GM12878 (cell line): Measurements from ENCODE around the gene ANKRD17. TPM values are rescaled to one million over a fixed set of nuclear protein-coding genes. Genes with fewer than 3 reads are reported as not detected.

Experiments used
- ATAC-seq: fragments of 200-7000 bp; cut with Tn5 transposase; 3 replicates; pipeline ENCODE4 v1.9.1; 2020; ENCODE audit warnings: mild to moderate bottlenecking, moderate library complexity
- Bru-seq: library from RNA; stranded (reverse); fragments of 400-500 nt; gene quantifications from one replicate; lab custom pipeline; 2021; lab: Mats Ljungman, UMichigan
- BruChase-seq, 2 experiments: library from RNA; stranded (reverse); fragments of 400-500 nt; gene quantifications; one replicate each; lab custom pipeline; 2021; lab: Mats Ljungman, UMichigan
- BruUV-seq: library from RNA; stranded (reverse); fragments of 400-500 nt; replicated peaks from 2 replicates; lab custom pipeline; 2021; lab: Mats Ljungman, UMichigan
- CTCF ChIA-PET: fragments of 300-600 bp; sonication (Branson Sonifier 250); formaldehyde crosslinking; extraction: SDS; loops from one replicate; lab custom pipeline; 2021; ENCODE audit warnings: inconsistent platforms; lab: Yijun Ruan, JAX
- POLR2A ChIA-PET: fragments of 350-600 bp; formaldehyde crosslinking; extraction: SDS; loops from one replicate; lab custom pipeline; 2021; ENCODE audit warnings: inconsistent platforms; lab: Charles Lee
- RAD21 ChIA-PET: fragments of 300-600 bp; sonication (Branson Sonifier 250); formaldehyde crosslinking; loops from one replicate; lab custom pipeline; 2023; ENCODE audit warnings: antibody characterized with exemption; ENCODE audit not compliant: unreplicated experiment; lab: Charles Lee
- SMC1A ChIA-PET: fragments of 300-600 bp; sonication (Branson Sonifier 250); formaldehyde crosslinking; loops from one replicate; lab custom pipeline; 2023; ENCODE audit not compliant: unreplicated experiment, uncharacterized antibody; lab: Charles Lee
- DNase-seq: peaks from one replicate; pipeline ENCODE4 v3.0.0-alpha.2; 2011; ENCODE audit warnings: low read depth, low spot score
- FAIRE-seq: peaks from 3 replicates; lab custom pipeline; 2011; peaks lifted over from hg19 to GRCh38; lab: Jason Lieb, UNC
- H2AFZ ChIP-seq: 2 replicates; pipeline ENCODE4 v1.6.0; 2011; ENCODE audit warnings: low read depth, low read length, control low read depth; ENCODE audit not compliant: control insufficient read depth
- H3K27ac ChIP-seq: 2 replicates; pipeline ENCODE4 v1.5.1; 2011; ENCODE audit warnings: control low read depth; ENCODE audit not compliant: control insufficient read depth, insufficient read depth
- H3K27me3 ChIP-seq, 2 experiments: replicated peaks in 1 of 2; 2 replicates each; pipeline versions ENCODE4 v1.6.0 to v1.6.1; 2011; ENCODE audit warnings: low read length in 1 of 2; ENCODE audit not compliant: control insufficient read depth in 2 of 2, insufficient read depth in 2 of 2
- H3K36me3 ChIP-seq, 2 experiments: 2 replicates each; pipeline ENCODE4 v1.5.1; 2011; ENCODE audit warnings: low read length in 1 of 2; ENCODE audit not compliant: control insufficient read depth in 2 of 2, insufficient read depth in 2 of 2
- H3K4me1 ChIP-seq: 2 replicates; pipeline ENCODE4 v1.6.1; 2011; ENCODE audit warnings: mild to moderate bottlenecking, low read length, moderate library complexity, mixed read lengths; ENCODE audit not compliant: control insufficient read depth, insufficient read depth
- H3K4me2 ChIP-seq: 2 replicates; pipeline ENCODE4 v1.6.0; 2011; ENCODE audit warnings: control low read depth; ENCODE audit not compliant: control insufficient read depth, insufficient read depth
- H3K4me3 ChIP-seq: fragments of 200-600 bp; sonication (generic); 2 replicates; pipeline ENCODE4 v1.5.1; 2016
- H3K79me2 ChIP-seq: 2 replicates; pipeline ENCODE4 v1.6.0; 2011; ENCODE audit warnings: low read length; ENCODE audit not compliant: control insufficient read depth, insufficient read depth
- H3K9ac ChIP-seq: 2 replicates; pipeline ENCODE4 v1.8.0; 2011; ENCODE audit warnings: low read length, control low read depth, mixed read lengths; ENCODE audit not compliant: control insufficient read depth, insufficient read depth
- H3K9me3 ChIP-seq: replicated peaks from 3 replicates; pipeline ENCODE4 v1.5.1; 2011; ENCODE audit warnings: mild to moderate bottlenecking, low read length; ENCODE audit not compliant: control insufficient read depth, insufficient read depth
- H4K20me1 ChIP-seq: 2 replicates; pipeline ENCODE4 v1.6.0; 2011; ENCODE audit not compliant: control insufficient read depth, insufficient read depth
- BRCA1 ChIP-seq: IDR thresholded peaks from 2 replicates; pipeline ENCODE4 v1.6.1; 2011; ENCODE audit warnings: low read depth, low read length, improper control_type of control experiment
- CBX3 ChIP-seq: fragments of 200-600 bp; sonication (generic); IDR thresholded peaks from 2 replicates; pipeline ENCODE4 v1.6.1; 2016; ENCODE audit warnings: low read depth, borderline replicate concordance
- CREB1 ChIP-seq: IDR thresholded peaks from 2 replicates; pipeline ENCODE4 v1.6.1; 2012; ENCODE audit warnings: low read depth, mild to moderate bottlenecking, inconsistent platforms
- EED ChIP-seq: sonication (generic); IDR thresholded peaks from 2 replicates; pipeline ENCODE4 v1.6.1; 2016; ENCODE audit warnings: antibody characterized with exemption, low read depth
- EGR1 ChIP-seq, 2 experiments: IDR thresholded peaks; 1 replicate in 1 of 2; 2 replicates in 1 of 2; pipeline ENCODE4 v1.6.1; 2011 to 2012; ENCODE audit warnings: low read depth in 2 of 2, low read length in 2 of 2, borderline replicate concordance in 1 of 2, mild to moderate bottlenecking in 1 of 2, moderate library complexity in 1 of 2
- EZH2 ChIP-seq: IDR thresholded peaks from 2 replicates; pipeline ENCODE4 v1.6.1; 2012; ENCODE audit warnings: low read depth, mild to moderate bottlenecking, control low read depth, inconsistent platforms, low read length, borderline replicate concordance; ENCODE audit not compliant: control insufficient read depth
- MEF2A ChIP-seq: IDR thresholded peaks from 2 replicates; pipeline ENCODE4 v1.6.1; 2011; ENCODE audit warnings: low read depth, mild to moderate bottlenecking, low read length, moderate library complexity; ENCODE audit not compliant: insufficient read depth
- NFYA ChIP-seq: IDR thresholded peaks from 2 replicates; pipeline ENCODE4 v1.6.1; 2011; ENCODE audit warnings: low read depth, mild to moderate bottlenecking, low read length, improper control_type of control experiment, borderline replicate concordance
- NR2F1 ChIP-seq: fragments of 450-650 bp; conservative IDR thresholded peaks from 2 replicates; pipeline ENCODE4 v1.6.1; 2017; ENCODE audit warnings: mild to moderate bottlenecking
- PML ChIP-seq: IDR thresholded peaks from 2 replicates; pipeline ENCODE4 v1.6.1; 2012; ENCODE audit warnings: low read length, inconsistent platforms
- SMAD5 ChIP-seq: IDR thresholded peaks from 2 replicates; pipeline ENCODE4 v1.6.1; 2016; ENCODE audit warnings: antibody characterized with exemption, low read depth
- SPI1 ChIP-seq: IDR thresholded peaks from 2 replicates; pipeline ENCODE4 v1.6.1; 2011; ENCODE audit warnings: low read depth, mild to moderate bottlenecking, low read length, moderate library complexity, borderline replicate concordance; ENCODE audit not compliant: insufficient read depth
- TBL1XR1 ChIP-seq: IDR thresholded peaks from 2 replicates; pipeline ENCODE4 v1.6.1; 2012; ENCODE audit warnings: low read depth, low read length, improper control_type of control experiment
- TCF7 ChIP-seq: IDR thresholded peaks from 2 replicates; pipeline ENCODE4 v1.6.1; 2014; ENCODE audit warnings: antibody characterized with exemption, borderline replicate concordance
- ZNF622 ChIP-seq: fragments of 450-650 bp; IDR thresholded peaks from 2 replicates; pipeline ENCODE4 v1.6.1; 2017; ENCODE audit warnings: mild to moderate bottlenecking, inconsistent platforms
- WGBS: methylation state at CpG from one replicate; pipeline ENCODE4 v1.1.6; 2016; ENCODE audit warnings: low lambda C conversion rate; ENCODE audit not compliant: insufficient replicate concordance, insufficient coverage; ENCODE audit errors: missing lambda C conversion rate; 5-methylcytosine and 5-hydroxymethylcytosine counted together
- in situ Hi-C: fragments of 300-500 bp; cut with MboI; formaldehyde crosslinking; loops from 9 replicates; pipeline ENCODE4 v1.14.3; 2018; ENCODE audit warnings: mixed read lengths
- intact Hi-C: fragments of 100-400 bp; cut with micrococcal nuclease; formaldehyde crosslinking; loops from one replicate; pipeline ENCODE4 v1.14.2; 2022; ENCODE audit not compliant: unreplicated experiment
- long read RNA-seq, 2 experiments: library from polyadenylated mRNA; unstranded; transcript quantifications; one replicate each; pipeline ENCODE4 v2.0.0, GENCODE V29; 2019 to 2020
- polyA minus RNA-seq, 3 experiments: library from RNA; depleted of rRNA, polyadenylated mRNA; stranded (reverse); fragments of >200 nt; gene quantifications; 2 replicates each; pipeline ENCODE4 v1.2.3, GENCODE V29; 2011
- polyA plus RNA-seq, 11 experiments: library from polyadenylated mRNA; depleted of rRNA in 4 of 11; unstranded in 6 of 11; stranded (reverse) in 5 of 11; fragments of >200 nt; fragmentation: Nextera tagmentation in 4 of 11; fragmentation: Illumina TruSeq in 1 of 11; extraction: Ambion mirVana in 4 of 11; extraction: Trizol in 1 of 11; gene quantifications; 1 replicate in 1 of 11; 2 replicates in 10 of 11; pipeline versions ENCODE4 v1.2.1 to v1.2.3, GENCODE V29; 2011 to 2016; ENCODE audit warnings: inconsistent platforms in 2 of 11, missing spikeins in 2 of 11, low read depth in 1 of 11
- total RNA-seq, 4 experiments: library from RNA; depleted of rRNA in 3 of 4; stranded (reverse); fragments of >200 nt in 3 of 4; fragmentation: Illumina TruSeq in 1 of 4; extraction: Trizol in 1 of 4; gene quantifications; 2 replicates each; pipeline versions ENCODE4 v1.2.1 to v1.2.3, GENCODE V29; 2013 to 2021
- TF ChIP-seq, protein P1 (sequence below): IDR thresholded peaks from 2 replicates; pipeline ENCODE4 v1.6.1; 2011; ENCODE audit warnings: mild to moderate bottlenecking, low read depth, low read length, moderate library complexity; ENCODE audit not compliant: insufficient replicate concordance

ANKRD17 gene
- total RNA-seq (2013; cell fraction: nucleolus; rRNA removed) = 109 and 113 TPM in 2 replicates
- 30.8 and 31.0 TPM in 2 replicates for total RNA-seq (2014; rRNA removed)
- 33.7 and 35.5 TPM in 2 replicates for total RNA-seq (2014; rRNA removed; fragmentation: Illumina TruSeq; extraction: Trizol)
- 45.1 and 46.5 TPM in 2 replicates for total RNA-seq (2021)
- polyA plus RNA-seq (2011; ENCODE audit: low read depth) = 17.9 TPM
- polyA plus RNA-seq (2011; rRNA removed) = 36.3 and 43.1 TPM in 2 replicates
- polyA plus RNA-seq (2011; cell fraction: cytosol; rRNA removed) = 32.5 and 35.8 TPM in 2 replicates
- polyA plus RNA-seq (2011; cell fraction: nucleus; rRNA removed) = 40.3 and 47.5 TPM in 2 replicates
- 18.0 and 24.7 TPM in 2 replicates for polyA plus RNA-seq (2012)
- polyA plus RNA-seq (2014; fragmentation: Illumina TruSeq; extraction: Trizol) = 40.2 and 45.8 TPM in 2 replicates
- polyA plus RNA-seq (2014; fragmentation: Nextera tagmentation; extraction: Ambion mirVana) = 10 to 100 TPM; 11.7 to 18.5 TPM
- polyA plus RNA-seq (2014; rRNA removed) = 27.6 and 35.8 TPM in 2 replicates
- polyA plus RNA-seq (2016; fragmentation: Nextera tagmentation; extraction: Ambion mirVana) = 10 to 100 TPM; 30.2 to 31.5 TPM
- 95.5 and 143 TPM in 2 replicates for polyA minus RNA-seq (2011; rRNA and poly(A)+ RNA removed)
- polyA minus RNA-seq (2011; cell fraction: cytosol; rRNA and poly(A)+ RNA removed) = 32.6 and 42.5 TPM in 2 replicates
- polyA minus RNA-seq (2011; cell fraction: nucleus; rRNA and poly(A)+ RNA removed) = 43.5 and 68.0 TPM in 2 replicates
- Bru-seq, nascent RNA = percentile 92 among the genes with signal in this experiment
- BruChase-seq, experiment 1, labeled RNA remaining after a 6-hour chase = percentile 94 among the genes with signal in this experiment
- BruChase-seq, experiment 2, labeled RNA remaining after a 2-hour chase = percentile 95 among the genes with signal in this experiment
- long read RNA-seq, experiment 1, partial matches to known transcripts = 5 of 9 reads
- long read RNA-seq, experiment 1, other reads (novel, unspliced or antisense) = 4 of 9 reads
- long read RNA-seq, experiment 2, partial matches to known transcripts = 141 of 166 reads
- long read RNA-seq, experiment 2, other reads (novel, unspliced or antisense) = 25 of 166 reads

GRCh38 chr4:73258686-73259570, at the start of gene ANKRD17:
TSS of gene ANKRD17 (minus strand) at chr4:73258798. CDS start at chr4:73258668, 130 bp downstream.
- RAD21 ChIA-PET = interaction anchor here (0.7 to 4.3 kb wide), 10 partner anchors 9 to 395 kb away, joined by 3 to 17 read pairs (median 4); partner anchors contain the start of gene COX18
- POLR2A ChIA-PET = interaction anchor here (1.1 to 4.0 kb wide), 7 partner anchors 9 to 342 kb away, joined by 3 to 27 read pairs (median 4); partner anchors contain the start of gene COX18
- SMC1A ChIA-PET = interaction anchor here (0.7 to 3.4 kb wide), 10 partner anchors 10 to 360 kb away, joined by 3 to 12 read pairs (median 4); partner anchors contain the start of gene COX18
- CTCF ChIA-PET = interaction anchor here (0.7 to 4.7 kb wide), 6 partner anchors 15 to 220 kb away, joined by 3 to 41 read pairs (median 4); no protein-coding TSS in a partner anchor
- H3K9ac ChIP-seq = peak within 1 kb of the TSS; percentile 87
- no peaks in the 10 kb centered on the region for H4K20me1 ChIP-seq
- peak; percentile 79 for DNase-seq
- WGBS = 1% methylated on average over 49 of the region's 80 CpGs
- in situ Hi-C loops = no loop called here
- H3K27ac ChIP-seq = peak within 1 kb of the TSS; percentile 95
- H2AFZ ChIP-seq = peak within 1 kb of the TSS; percentile 92
- H3K27me3 ChIP-seq = no peaks in the 10 kb centered on the region
- ATAC-seq = peak; percentile 87
- H3K79me2 ChIP-seq = peaks cover 67% of the 10 kb centered on the region
- no TSS peak for BruUV-seq
- intact Hi-C loops = loop anchor here (1.0 to 10.0 kb wide), 5 partner anchors 50 to 336 kb away; partner anchors contain the start of gene COX18
- peak within 1 kb of the TSS; percentile 87 for H3K4me3 ChIP-seq
- H3K9me3 ChIP-seq = no peaks in the 10 kb centered on the region
- no peaks in the 10 kb centered on the region for H3K4me1 ChIP-seq
- H3K36me3 ChIP-seq = no peaks in the 10 kb centered on the region; a peak in 1 of 4 replicates
- peak within 1 kb of the TSS; percentile 68 for H3K4me2 ChIP-seq
- FAIRE-seq = peak; percentile 89
- peak; percentile 99 for TF ChIP-seq PML
- TF ChIP-seq, protein P1, sequence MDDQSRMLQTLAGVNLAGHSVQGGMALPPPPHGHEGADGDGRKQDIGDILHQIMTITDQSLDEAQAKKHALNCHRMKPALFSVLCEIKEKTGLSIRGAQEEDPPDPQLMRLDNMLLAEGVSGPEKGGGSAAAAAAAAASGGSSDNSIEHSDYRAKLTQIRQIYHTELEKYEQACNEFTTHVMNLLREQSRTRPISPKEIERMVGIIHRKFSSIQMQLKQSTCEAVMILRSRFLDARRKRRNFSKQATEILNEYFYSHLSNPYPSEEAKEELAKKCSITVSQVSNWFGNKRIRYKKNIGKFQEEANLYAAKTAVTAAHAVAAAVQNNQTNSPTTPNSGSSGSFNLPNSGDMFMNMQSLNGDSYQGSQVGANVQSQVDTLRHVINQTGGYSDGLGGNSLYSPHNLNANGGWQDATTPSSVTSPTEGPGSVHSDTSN = no peak
- TF ChIP-seq NFYA = no peak
- peak; percentile 49; the same call in 1 of the 2 replicates for TF ChIP-seq MEF2A
- peak; percentile 54 for TF ChIP-seq BRCA1
- TF ChIP-seq SMAD5 = peak; percentile 84; the same call in 1 of the 2 replicates
- no peak for TF ChIP-seq TBL1XR1
- no peak for TF ChIP-seq CBX3
- no peak for TF ChIP-seq EZH2
- 0 out of 2 replicates have a peak, but pooled peaks have one; percentile 44 for TF ChIP-seq EED
- peak; percentile 99 for TF ChIP-seq CREB1
- peak in 1 of 2 experiments; percentile 21; a peak in 2 of 3 replicates for TF ChIP-seq EGR1 (IDR thresholded peaks at IDR 0.05; ENCODE audit: borderline replicate concordance in 1 of 2, low read depth in 2 of 2, low read length in 2 of 2)
- no peak for TF ChIP-seq ZNF622
- no peak for TF ChIP-seq TCF7
- TF ChIP-seq NR2F1 = peak; percentile 23; the same call in 1 of the 2 replicates
- peak; percentile 66; the same call in 1 of the 2 replicates for TF ChIP-seq SPI1
